Measurements from ENCODE around the gene GSS.

DNA sequence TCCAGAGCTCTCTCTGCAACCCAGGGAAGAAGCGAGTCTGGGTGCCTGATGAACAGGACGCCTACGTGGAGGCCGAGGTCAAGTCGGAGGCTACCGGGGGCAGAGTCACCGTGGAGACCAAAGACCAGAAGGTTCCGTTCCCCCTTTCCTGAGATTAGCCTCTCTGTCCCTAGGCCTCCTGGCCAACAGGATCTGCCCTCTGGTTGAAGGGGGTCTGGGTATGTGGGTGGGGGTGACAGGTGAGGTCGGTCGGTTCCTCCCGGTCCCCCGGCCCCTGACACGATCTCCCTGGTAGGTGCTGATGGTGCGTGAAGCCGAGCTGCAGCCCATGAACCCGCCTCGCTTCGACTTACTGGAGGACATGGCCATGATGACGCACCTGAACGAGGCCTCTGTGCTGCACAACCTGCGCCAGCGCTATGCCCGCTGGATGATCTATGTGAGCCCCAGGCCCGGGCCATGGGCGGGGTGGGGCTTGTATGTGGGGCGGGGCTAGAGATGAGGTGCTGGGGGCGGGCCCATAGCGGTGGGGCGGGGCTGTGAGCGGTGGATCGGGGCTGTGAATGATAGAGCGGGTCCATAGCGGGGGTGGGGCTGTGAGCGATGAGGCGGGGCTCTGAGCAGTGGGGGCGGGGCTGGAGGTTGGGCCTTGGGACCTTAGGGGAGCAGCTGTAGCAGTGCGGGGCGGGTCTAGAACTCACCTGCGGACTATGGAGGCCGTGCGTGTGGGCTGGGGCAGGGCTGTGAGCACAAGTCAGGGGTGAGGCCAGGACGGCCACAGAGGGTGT is 24.0 kb upstream of the GSS start:
- TF ChIP-seq CTCF (IDR thresholded peaks at IDR 0.05) (no peak), POLR2A (IDR thresholded peaks at IDR 0.05) (no peak), EP300 (IDR thresholded peaks at IDR 0.05) (no peak)
